Ovary (tissue), 3 donors: ENCODE measurements around the gene HOXD11.
A peak's percentile ranks its signal among the peaks of the same experiment; 100 is the strongest.

Experiments used
- CTCF ChIP-seq, 3 donors: fragments of 450-650 bp in 2 of 3; fragments of 200-600 bp in 1 of 3; IDR thresholded peaks; one replicate each; pipeline versions ENCODE4 v1.5.1 to v1.8.0; 2016 to 2022; ENCODE audit warnings: antibody characterized with exemption in 3 of 3, mild to moderate bottlenecking in 1 of 3
- POLR2A ChIP-seq: fragments of 450-650 bp; IDR thresholded peaks from one replicate; pipeline ENCODE4 v1.6.1; 2017; ENCODE audit warnings: antibody characterized with exemption, mild to moderate bottlenecking, moderate library complexity
- donor health status: DM: no; HTN: no; CAD: no.

GRCh38 chr2:176130147-176130956 lies 23.3 kb downstream of the HOXD11 start:
- TF ChIP-seq CTCF (IDR thresholded peaks at IDR 0.05): peak in 1 of 3 donors; percentile 9
- TF ChIP-seq POLR2A: peak; percentile 62
